GM12892 (cell line): ENCODE data around the gene SYNE2.

Experiments used
- DNase-seq: peaks from one replicate; pipeline ENCODE4 v3.0.0; 2011; ENCODE audit not compliant: insufficient read length
- FAIRE-seq: peaks from 2 replicates; lab custom pipeline; 2011; peaks lifted over from hg19 to GRCh38; lab: Jason Lieb, UNC
- POLR2A ChIP-seq: IDR thresholded peaks from 2 replicates; pipeline ENCODE4 v1.6.1; 2011; ENCODE audit warnings: low read depth, low read length, control low read depth
- POLR2AphosphoS5 ChIP-seq: IDR thresholded peaks from 2 replicates; pipeline ENCODE4 v1.6.1; 2011; ENCODE audit warnings: low read depth, low read length, control low read depth
- TAF1 ChIP-seq: IDR thresholded peaks from 2 replicates; pipeline ENCODE4 v1.6.1; 2011; ENCODE audit warnings: low read depth, mild to moderate bottlenecking, control low read depth, low read length, borderline replicate concordance

The SYNE2 gene

GRCh38 chr14:63923422-63923752 lies 70.6 kb downstream of the SYNE2 start:
- TF ChIP-seq POLR2A: no peak
- no peak for DNase-seq
- no peak for FAIRE-seq

DNA sequence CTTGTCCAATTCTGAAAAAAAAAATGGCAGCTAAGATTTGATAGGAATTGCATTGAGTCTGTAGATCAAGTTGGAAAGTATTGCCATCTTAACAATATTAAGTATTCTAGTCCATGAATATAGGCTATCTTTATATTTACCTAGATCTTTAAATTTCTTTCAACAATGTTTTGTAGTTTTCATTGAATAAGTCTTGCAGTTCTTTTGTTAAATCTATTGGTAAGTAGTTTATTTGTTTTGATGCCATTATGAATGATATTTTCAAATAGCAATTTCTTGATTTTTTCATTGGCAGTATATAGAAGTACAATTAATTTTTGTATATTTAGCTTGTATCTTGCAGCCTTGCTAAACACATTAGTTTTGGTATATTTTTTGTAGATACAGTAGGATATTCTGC lies 71.6 kb downstream of the SYNE2 start:
- FAIRE-seq (no peak), DNase-seq (no peak)
- no peak for TF ChIP-seq POLR2A
- no peak for TF ChIP-seq TAF1

- DNase-seq (no peak), FAIRE-seq (no peak)
- TF ChIP-seq POLR2AphosphoS5 (no peak), POLR2A (no peak), TAF1 (no peak)
Measured at GRCh38 chr14:63926641-63927040, 73.8 kb downstream of the SYNE2 start.

DNA sequence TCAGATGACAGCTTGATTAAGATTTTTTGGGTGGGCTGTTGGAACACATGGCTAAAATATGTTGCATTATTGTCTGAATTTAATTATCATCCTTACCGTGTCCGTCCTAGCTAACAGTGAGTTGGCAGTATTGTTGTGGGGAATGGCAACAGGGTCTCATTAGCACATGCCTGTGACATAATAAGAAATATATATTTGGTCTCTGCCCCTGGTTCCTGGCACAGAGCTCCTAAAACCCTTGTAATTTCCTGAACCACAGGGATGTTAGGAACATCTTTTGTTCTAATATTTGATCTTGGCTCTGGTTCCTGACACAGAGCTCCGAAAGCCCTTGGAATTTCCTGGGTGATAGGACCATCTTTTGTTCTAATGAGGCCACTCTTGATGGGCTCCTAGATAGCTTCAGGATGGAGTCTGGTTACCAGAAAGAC lies 76.0 kb downstream of the SYNE2 start:
- no peak for FAIRE-seq
- TF ChIP-seq TAF1: no peak
- TF ChIP-seq POLR2A: no peak
- DNase-seq: no peak

- DNase-seq (no peak), FAIRE-seq (peak; percentile 54)
- TF ChIP-seq TAF1 (no peak), POLR2A (no peak), POLR2AphosphoS5 (no peak)
Measured at GRCh38 chr14:63933110-63933509, 80.3 kb downstream of the SYNE2 start.

DNA sequence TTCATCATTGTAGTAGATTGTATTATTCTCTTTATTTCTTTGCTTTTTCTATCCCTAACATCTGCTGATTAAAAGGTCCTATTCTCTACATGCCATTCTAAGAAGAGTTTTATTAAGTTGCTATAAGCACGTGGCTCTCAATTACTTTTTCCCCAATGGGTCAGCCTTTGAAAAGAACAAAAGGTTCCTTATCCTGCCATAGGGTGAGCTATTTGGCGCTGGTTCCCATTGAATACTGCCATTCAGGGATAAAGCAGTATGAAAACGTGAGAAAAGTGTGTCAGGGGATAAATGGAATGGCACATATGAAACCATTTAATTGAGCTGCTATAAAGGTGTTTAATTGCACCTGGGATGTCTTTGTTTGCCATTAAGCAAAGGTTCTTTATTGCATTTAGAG lies 80.9 kb downstream of the SYNE2 start:
- TF ChIP-seq POLR2AphosphoS5 (no peak), POLR2A (no peak), TAF1 (no peak)
- FAIRE-seq (no peak), DNase-seq (no peak)

DNA sequence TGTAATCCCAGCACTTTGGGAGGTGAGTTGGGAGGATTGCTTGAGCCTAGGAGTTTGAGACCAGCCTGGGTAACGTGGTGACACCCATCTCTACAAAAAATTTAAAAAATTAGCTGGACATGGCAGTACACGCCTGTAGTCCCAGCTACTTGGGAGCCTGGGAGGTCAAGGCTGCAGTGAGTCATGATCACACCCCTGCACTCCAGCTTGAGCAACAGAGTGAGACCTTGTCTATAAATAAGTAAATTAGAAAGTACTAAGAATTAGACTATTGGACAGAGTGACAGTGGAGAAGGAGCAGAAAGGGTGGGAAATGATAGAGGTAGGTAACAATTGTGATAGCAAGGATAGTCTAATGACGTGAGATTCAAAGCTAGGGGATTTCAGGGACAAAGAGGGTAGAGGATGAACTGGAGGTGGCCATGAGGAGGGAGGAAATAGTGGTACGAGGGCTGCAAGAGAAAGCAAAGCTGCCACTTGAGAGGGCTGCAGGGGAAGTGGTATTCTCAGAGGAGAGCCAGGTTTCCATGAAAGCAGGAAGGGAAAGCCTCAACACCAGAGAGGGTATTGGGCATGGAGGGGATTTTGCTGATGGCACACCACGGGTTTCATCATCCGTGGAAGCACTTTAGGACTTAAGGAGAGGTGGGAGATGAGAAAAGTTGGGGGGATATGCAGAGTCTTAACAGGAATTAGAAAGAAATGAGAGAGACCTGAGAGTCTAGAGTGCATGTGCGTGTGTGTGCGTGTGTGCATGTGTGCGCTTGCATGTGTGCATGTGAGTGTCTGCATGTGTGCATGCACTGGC lies 85.6 kb downstream of the SYNE2 start:
- TF ChIP-seq TAF1: no peak
- TF ChIP-seq POLR2AphosphoS5: no peak
- TF ChIP-seq POLR2A: no peak
- peak; percentile 87 for FAIRE-seq
- no peak for DNase-seq

GRCh38 chr14:63939006-63939270 lies 86.1 kb downstream of the SYNE2 start:
- TF ChIP-seq TAF1 (no peak), POLR2A (no peak), POLR2AphosphoS5 (no peak)
- DNase-seq (no peak), FAIRE-seq (peak; percentile 40)

GRCh38 chr14:63940387-63940786 lies 87.6 kb downstream of the SYNE2 start:
- FAIRE-seq: no peak

GRCh38 chr14:63941023-63941422 lies 88.2 kb downstream of the SYNE2 start:
- TF ChIP-seq POLR2A (no peak), POLR2AphosphoS5 (no peak), TAF1 (no peak)
- no peak for FAIRE-seq
- no peak for DNase-seq

More at GRCh38 chr14:63940387-63940786, 87.6 kb downstream of the SYNE2 start:
- TF ChIP-seq POLR2AphosphoS5 (no peak), POLR2A (no peak), TAF1 (no peak)
- no peak for DNase-seq

- TF ChIP-seq POLR2A (no peak), TAF1 (no peak), POLR2AphosphoS5 (no peak)
- no peak for FAIRE-seq
- DNase-seq: no peak
Measured at GRCh38 chr14:63949696-63950095, 96.9 kb downstream of the SYNE2 start.

DNA sequence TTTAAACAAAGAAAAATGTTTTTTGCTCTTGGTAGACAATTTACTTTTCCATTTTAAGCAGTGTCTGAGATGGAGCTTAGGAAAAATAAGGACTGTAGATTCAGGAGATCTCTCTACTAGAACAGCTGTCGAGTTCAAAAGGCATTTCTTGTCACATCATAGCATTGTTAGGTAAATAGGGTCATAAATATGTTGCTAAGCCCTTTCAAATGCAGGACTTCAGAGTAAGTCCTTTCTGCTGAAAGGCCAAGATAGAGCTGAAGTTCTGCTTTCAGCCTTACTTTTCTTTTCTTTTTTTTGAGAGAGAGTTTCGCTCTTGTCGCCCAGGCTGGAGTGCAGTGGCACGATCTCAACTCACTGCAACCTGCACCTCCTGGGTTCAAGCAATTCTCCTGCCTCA lies 98.2 kb downstream of the SYNE2 start:
- FAIRE-seq: no peak
- no peak for DNase-seq
- no peak for TF ChIP-seq POLR2AphosphoS5
- TF ChIP-seq POLR2A: no peak
- no peak for TF ChIP-seq TAF1
